Caco-2 (cell line): ENCODE measurements around the gene ARHGAP8. TPM values are rescaled to one million over a fixed set of nuclear protein-coding genes. Genes with fewer than 3 reads are reported as not detected.

Source experiments
- BruUV-seq: library from RNA; stranded (reverse); fragments of 400-500 nt; replicated peaks from 2 replicates; lab custom pipeline; 2021; lab: Mats Ljungman, UMichigan
- CTCF ChIA-PET: fragments of 300-600 bp; sonication (Branson Sonifier 250); formaldehyde crosslinking; loops from one replicate; lab custom pipeline; 2022; ENCODE audit warnings: antibody characterized with exemption; lab: Charles Lee
- POLR2A ChIA-PET: fragments of 300-600 bp; sonication (Branson Sonifier 250); formaldehyde crosslinking; loops from one replicate; lab custom pipeline; 2022; ENCODE audit warnings: antibody characterized with exemption; lab: Charles Lee
- DNase-seq, 2 experiments: peaks; one replicate each; pipeline versions ENCODE4 v3.0.0 to v3.0.0-alpha.2; 2020 to 2022
- H3K27me3 ChIP-seq: replicated peaks from 2 replicates; pipeline ENCODE4 v1.6.0; 2011; ENCODE audit warnings: low read length; ENCODE audit not compliant: control insufficient read depth, insufficient read depth
- H3K36me3 ChIP-seq: 2 replicates; pipeline ENCODE4 v1.5.1; 2011; ENCODE audit warnings: low read length; ENCODE audit not compliant: control insufficient read depth, insufficient read depth
- H3K4me1 ChIP-seq: fragments of 250-450 bp; sonication (Bioruptor Pico); 2 replicates; pipeline ENCODE4 v1.5.1; 2020; ENCODE audit warnings: mild to moderate bottlenecking
- H3K4me3 ChIP-seq: 2 replicates; pipeline ENCODE4 v1.5.1; 2011; ENCODE audit warnings: low read depth, mild to moderate bottlenecking, control low read depth, low read length
- H3K9me3 ChIP-seq: fragments of 250-450 bp; sonication (Bioruptor Pico); 2 replicates; pipeline ENCODE4 v1.5.1; 2020; ENCODE audit warnings: mild to moderate bottlenecking, moderate library complexity
- H3K27ac Mint-ChIP-seq: one replicate; pipeline ENCODE4 v1.8.0; 2022; ENCODE audit warnings: mixed read lengths; ENCODE audit not compliant: unreplicated experiment
- H3K27me3 Mint-ChIP-seq: one replicate; pipeline ENCODE4 v1.8.0; 2022; ENCODE audit warnings: mixed read lengths; ENCODE audit not compliant: insufficient read depth, unreplicated experiment
- H3K36me3 Mint-ChIP-seq: one replicate; pipeline ENCODE4 v1.8.0; 2022; ENCODE audit warnings: mild to moderate bottlenecking, mixed read lengths; ENCODE audit not compliant: insufficient read depth, unreplicated experiment
- H3K4me1 Mint-ChIP-seq: one replicate; pipeline ENCODE4 v1.8.0; 2022; ENCODE audit warnings: low read depth, mixed read lengths; ENCODE audit not compliant: unreplicated experiment
- H3K4me3 Mint-ChIP-seq: one replicate; pipeline ENCODE4 v1.8.0; 2022; ENCODE audit warnings: mild to moderate bottlenecking, moderate library complexity, mixed read lengths; ENCODE audit not compliant: unreplicated experiment
- H3K9me3 Mint-ChIP-seq: one replicate; pipeline ENCODE4 v1.8.0; 2022; ENCODE audit warnings: mixed read lengths; ENCODE audit not compliant: unreplicated experiment
- CTCF ChIP-seq, 2 experiments: fragments of 200-600 bp in 1 of 2; IDR thresholded peaks; 1 replicate in 1 of 2; 2 replicates in 1 of 2; pipeline versions ENCODE4 v1.5.1 to v1.8.0; 2011 to 2022; ENCODE audit warnings: antibody characterized with exemption in 1 of 2, control low read depth in 1 of 2, inconsistent platforms in 1 of 2, low read depth in 1 of 2, low read length in 1 of 2, mild to moderate bottlenecking in 1 of 2, moderate library complexity in 1 of 2; ENCODE audit not compliant: insufficient read depth in 1 of 2, severe bottlenecking in 1 of 2, unreplicated experiment in 1 of 2
- intact Hi-C: fragments of 100-400 bp; cut with micrococcal nuclease; formaldehyde crosslinking; loops from one replicate; pipeline ENCODE4 v1.10.0; 2022; ENCODE audit not compliant: unreplicated experiment
- total RNA-seq: library from RNA; stranded (reverse); gene quantifications from 2 replicates; pipeline ENCODE4 v1.2.3, GENCODE V29; 2022

ARHGAP8 gene
- total RNA-seq, 1 experiment from 2014 or later = 81.5 TPM

- no peaks in the 10 kb centered on the region for H3K27me3 ChIP-seq
- no peaks in the 10 kb centered on the region; the same call in none of the 2 replicates for H3K36me3 ChIP-seq
- no peaks in the 10 kb centered on the region for H3K4me1 ChIP-seq
- ChIA-PET POLR2A (no interaction called here), CTCF (interaction anchor here (0.6 kb wide), 1 partner anchor 418 kb away, joined by 3 read pairs; no protein-coding TSS in a partner anchor)
- no peak overlapping the region for H3K4me3 Mint-ChIP-seq
- intact Hi-C loops = no loop called here
- BruUV-seq = no TSS peak
- no peaks in the 10 kb centered on the region for H3K9me3 ChIP-seq
- TF ChIP-seq CTCF (IDR thresholded peaks at IDR 0.05; ENCODE audit: insufficient read depth in 1 of 2, low read depth in 1 of 2, low read length in 1 of 2, severe bottlenecking in 1 of 2, unreplicated experiment in 1 of 2) = no peak
- peaks cover 9% of the 10 kb centered on the region for H3K4me1 Mint-ChIP-seq
- no peaks in the 10 kb centered on the region for H3K9me3 Mint-ChIP-seq
- no peak overlapping the region for H3K4me3 ChIP-seq
- no peak overlapping the region for H3K27ac Mint-ChIP-seq
- H3K27me3 Mint-ChIP-seq = no peaks in the 10 kb centered on the region
- H3K36me3 Mint-ChIP-seq = peaks cover 87% of the 10 kb centered on the region
- no peak for DNase-seq
Measured at GRCh38 chr22:44787832-44788231, 35.5 kb downstream of the ARHGAP8 start.

DNA sequence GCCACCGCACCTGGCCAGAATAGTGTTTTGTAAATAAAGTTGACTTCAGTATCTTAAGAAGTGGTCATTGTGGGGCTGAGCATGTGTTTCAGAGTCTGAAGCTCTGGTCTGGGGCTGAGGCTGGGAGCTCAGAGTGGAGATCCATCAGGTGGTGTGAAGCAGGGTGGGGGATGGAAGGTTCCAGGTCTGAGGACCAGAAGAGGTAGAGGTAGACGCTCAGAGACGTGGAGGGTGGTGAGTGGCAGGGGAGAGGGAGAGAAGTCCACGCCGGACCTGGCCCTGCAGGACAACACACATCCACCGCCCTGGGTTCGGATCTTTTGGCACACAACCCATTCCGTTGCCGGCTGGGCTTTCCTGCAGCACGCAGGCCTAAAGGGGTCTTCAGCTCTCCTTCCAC, 40.7 kb downstream of the ARHGAP8 start:
- Histone ChIP-seq H3K27me3 (no peaks in the 10 kb centered on the region), H3K4me1 (no peaks in the 10 kb centered on the region), H3K4me3 (no peak overlapping the region), H3K36me3 (no peaks in the 10 kb centered on the region), H3K9me3 (no peaks in the 10 kb centered on the region)
- POLR2A ChIA-PET = no interaction called here
- H3K9me3 Mint-ChIP-seq = no peaks in the 10 kb centered on the region
- H3K27me3 Mint-ChIP-seq = no peaks in the 10 kb centered on the region
- no TSS peak for BruUV-seq
- peaks cover 65% of the 10 kb centered on the region for H3K36me3 Mint-ChIP-seq
- TF ChIP-seq CTCF (IDR thresholded peaks at IDR 0.05; ENCODE audit: insufficient read depth in 1 of 2, low read depth in 1 of 2, low read length in 1 of 2, severe bottlenecking in 1 of 2, unreplicated experiment in 1 of 2) = no peak
- no peaks in the 10 kb centered on the region for H3K4me1 Mint-ChIP-seq
- DNase-seq = no peak
- H3K4me3 Mint-ChIP-seq = no peak overlapping the region
- intact Hi-C loops = no loop called here
- CTCF ChIA-PET = no interaction called here
- H3K27ac Mint-ChIP-seq = no peak overlapping the region

DNA sequence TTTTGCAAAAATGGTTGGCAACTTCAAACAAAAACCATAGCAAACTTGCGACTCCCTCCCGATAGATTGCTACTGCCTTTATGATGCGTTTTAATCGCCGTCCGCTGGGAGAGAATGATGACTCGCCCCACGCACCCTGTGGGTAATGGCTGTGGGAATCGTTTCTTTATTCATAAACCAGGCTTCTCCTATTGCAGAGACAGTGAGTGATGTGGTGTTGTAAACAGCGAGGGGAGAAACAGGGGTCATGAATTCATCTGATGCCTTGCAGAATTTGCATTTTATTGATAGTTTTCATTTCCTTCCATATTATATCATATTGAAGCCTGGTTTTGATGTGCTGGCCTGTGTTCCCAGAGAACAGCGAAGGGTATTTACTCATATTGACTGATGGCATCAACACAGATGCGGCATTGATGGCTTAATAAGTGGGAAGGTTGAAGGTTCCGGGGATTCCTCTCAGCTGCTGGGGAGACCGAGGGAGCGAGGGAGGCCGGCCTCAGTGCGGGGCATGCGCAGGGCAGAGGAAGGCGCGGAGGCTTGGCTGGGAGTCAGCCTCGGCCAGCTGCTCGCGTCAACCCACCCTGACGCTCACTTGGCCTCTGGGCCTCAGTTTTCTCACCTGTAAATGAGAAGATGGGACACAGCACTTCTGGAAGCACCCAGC, 41.3 kb downstream of the ARHGAP8 start:
- Histone ChIP-seq H3K4me1 (no peaks in the 10 kb centered on the region), H3K9me3 (no peaks in the 10 kb centered on the region), H3K27me3 (no peaks in the 10 kb centered on the region), H3K36me3 (no peaks in the 10 kb centered on the region), H3K4me3 (no peak overlapping the region)
- Mint-ChIP-seq H3K9me3 (no peaks in the 10 kb centered on the region), H3K27me3 (no peaks in the 10 kb centered on the region), H3K4me3 (no peak overlapping the region), H3K4me1 (no peaks in the 10 kb centered on the region), H3K36me3 (peaks cover 67% of the 10 kb centered on the region), H3K27ac (no peak overlapping the region)
- no peak for TF ChIP-seq CTCF (IDR thresholded peaks at IDR 0.05; ENCODE audit: insufficient read depth in 1 of 2, low read depth in 1 of 2, low read length in 1 of 2, severe bottlenecking in 1 of 2, unreplicated experiment in 1 of 2)
- BruUV-seq = no TSS peak
- no peak for DNase-seq
- ChIA-PET POLR2A (no interaction called here), CTCF (no interaction called here)
- intact Hi-C loops = no loop called here
